K562 (cell line): Measurements from ENCODE around the gene VSTM2B. TPM values are rescaled to one million over a fixed set of nuclear protein-coding genes. Genes with fewer than 3 reads are reported as not detected.

Experiments
- ATAC-seq: fragments of 200-7000 bp; cut with Tn5 transposase; 3 replicates; pipeline ENCODE4 v1.9.1; 2020; ENCODE audit warnings: moderate library complexity
- BruUV-seq: library from RNA; stranded (reverse); fragments of 400-500 nt; replicated peaks from 2 replicates; lab custom pipeline; 2021; lab: Mats Ljungman, UMichigan
- CTCF ChIA-PET: fragments of 300-600 bp; formaldehyde crosslinking; extraction: SDS; loops from one replicate; lab custom pipeline; 2021; ENCODE audit warnings: low intra/inter-chr PET ratio; lab: Yijun Ruan, JAX
- POLR2A ChIA-PET: fragments of 300-600, 350-650 bp; sonication (Branson Sonifier 250); formaldehyde crosslinking; extraction: SDS; loops from one replicate; lab custom pipeline; 2021; ENCODE audit warnings: antibody characterized with exemption, inconsistent platforms; lab: Yijun Ruan, JAX
- DNase-seq, 4 experiments: peaks; one replicate each; pipeline versions ENCODE4 v3.0.0 to v3.0.0-alpha.2; 2011 to 2018; ENCODE audit warnings: low spot score in 3 of 4, mixed read lengths in 3 of 4; ENCODE audit errors: extremely low read depth in 1 of 4
- FAIRE-seq: peaks from 2 replicates; lab custom pipeline; 2011; peaks lifted over from hg19 to GRCh38; lab: Jason Lieb, UNC
- H2AFZ ChIP-seq: 2 replicates; pipeline ENCODE4 v1.6.0; 2011; ENCODE audit warnings: low read depth, low read length, control low read depth, inconsistent platforms
- H3K27ac ChIP-seq: fragments of 200-600 bp; 3 replicates; pipeline ENCODE4 v1.8.0; 2011; ENCODE audit warnings: low read depth, mild to moderate bottlenecking, control low read depth, inconsistent platforms, low read length, moderate library complexity, mixed read lengths; ENCODE audit errors: extremely low read depth
- H3K27me3 ChIP-seq, 2 experiments: fragments of 300-600 bp in 1 of 2; 2 replicates in 1 of 2; 3 replicates in 1 of 2; pipeline versions ENCODE4 v1.6.0 to v1.8.0; 2011; ENCODE audit warnings: inconsistent platforms in 2 of 2, low read length in 2 of 2, mild to moderate bottlenecking in 1 of 2, mixed read lengths in 1 of 2, moderate library complexity in 1 of 2; ENCODE audit not compliant: control insufficient read depth in 2 of 2, insufficient read depth in 2 of 2
- H3K36me3 ChIP-seq: fragments of 300-600 bp; 3 replicates; pipeline ENCODE4 v1.8.0; 2011; ENCODE audit warnings: mild to moderate bottlenecking, low read length, inconsistent platforms; ENCODE audit not compliant: control insufficient read depth, insufficient read depth
- H3K4me1 ChIP-seq, 2 experiments: fragments of 200-600 bp in 1 of 2; replicated peaks in 1 of 2; 2 replicates in 1 of 2; 3 replicates in 1 of 2; pipeline versions ENCODE4 v1.5.1 to v1.8.0; 2011; ENCODE audit warnings: inconsistent platforms in 2 of 2, low read length in 2 of 2, mild to moderate bottlenecking in 1 of 2, mixed read lengths in 1 of 2, moderate library complexity in 1 of 2; ENCODE audit not compliant: control insufficient read depth in 2 of 2, insufficient read depth in 2 of 2
- H3K4me2 ChIP-seq: 2 replicates; pipeline ENCODE4 v1.6.1; 2011; ENCODE audit warnings: low read length, control low read depth, inconsistent platforms, mixed read lengths; ENCODE audit not compliant: insufficient read depth
- H3K4me3 ChIP-seq: fragments of 200-600 bp; sonication (generic), shearing (Covaris generic); 2 replicates; pipeline ENCODE4 v1.5.1; 2016; ENCODE audit warnings: control low read depth, inconsistent platforms
- H3K79me2 ChIP-seq: fragments of 200-600 bp; 3 replicates; pipeline ENCODE4 v1.8.0; 2011; ENCODE audit warnings: low read length, inconsistent platforms; ENCODE audit not compliant: control insufficient read depth, insufficient read depth
- H3K9ac ChIP-seq, 2 experiments: 2 replicates each; pipeline versions ENCODE4 v1.6.0 to v1.6.1; 2011; ENCODE audit warnings: low read depth in 2 of 2, low read length in 2 of 2, control low read depth in 1 of 2, inconsistent platforms in 1 of 2, mild to moderate bottlenecking in 1 of 2, mixed read lengths in 1 of 2; ENCODE audit not compliant: insufficient read depth in 1 of 2
- H3K9me1 ChIP-seq: one replicate; pipeline ENCODE4 v1.6.0; 2011; ENCODE audit warnings: inconsistent platforms, mild to moderate bottlenecking, low read length, moderate library complexity; ENCODE audit not compliant: control insufficient read depth, insufficient read depth
- H3K9me3 ChIP-seq: replicated peaks from 2 replicates; pipeline ENCODE4 v1.5.1; 2011; ENCODE audit warnings: low read depth, low read length, inconsistent platforms; ENCODE audit not compliant: control insufficient read depth, insufficient read depth
- H4K20me1 ChIP-seq: replicated peaks from 2 replicates; pipeline ENCODE4 v1.6.1; 2011; ENCODE audit warnings: low read length, inconsistent platforms, mixed read lengths; ENCODE audit not compliant: control insufficient read depth, insufficient read depth
- CBX3 ChIP-seq, 2 experiments: IDR thresholded peaks; 1 replicate in 1 of 2; 2 replicates in 1 of 2; pipeline ENCODE4 v1.6.1; 2012; ENCODE audit warnings: inconsistent platforms in 2 of 2, low read length in 2 of 2, borderline replicate concordance in 1 of 2, control low read depth in 1 of 2
- FOS ChIP-seq: IDR thresholded peaks from 3 replicates; pipeline ENCODE4 v1.6.1; 2011; ENCODE audit not compliant: insufficient read length; ENCODE audit errors: extremely low read depth
- KLF6 ChIP-seq: fragments of 250-450 bp; sonication (Bioruptor Pico); IDR thresholded peaks from 2 replicates; pipeline ENCODE4 v1.4.0; 2020; ENCODE audit warnings: mild to moderate bottlenecking, moderate library complexity, borderline replicate concordance
- LARP7 ChIP-seq: fragments of 450-650 bp; IDR thresholded peaks from 2 replicates; pipeline ENCODE4 v1.6.1; 2016
- MIER1 ChIP-seq: fragments of 450-650 bp; IDR thresholded peaks from 2 replicates; pipeline ENCODE4 v1.6.1; 2016; ENCODE audit warnings: antibody characterized with exemption, mild to moderate bottlenecking, low read depth
- RBM39 ChIP-seq: fragments of 200-400 bp; formaldehyde crosslinking; optimal IDR thresholded peaks from 2 replicates; pipeline ENCODE3; 2018; ENCODE audit warnings: low read depth, low read length
- SNAPC5 ChIP-seq: fragments of 250-450 bp; sonication (Bioruptor Pico); IDR thresholded peaks from 2 replicates; pipeline ENCODE4 v1.8.0; 2021; ENCODE audit warnings: moderate library complexity, mild to moderate bottlenecking, inconsistent platforms
- STAG1 ChIP-seq: sonication (generic); formaldehyde crosslinking; IDR thresholded peaks from 2 replicates; pipeline ENCODE4 v1.5.0; 2020; ENCODE audit warnings: missing genetic modification reagents, borderline replicate concordance
- ZBTB8A ChIP-seq: fragments of 450-650 bp; IDR thresholded peaks from 2 replicates; pipeline ENCODE4 v1.6.1; 2018; ENCODE audit warnings: mild to moderate bottlenecking, moderate library complexity; ENCODE audit not compliant: partially characterized antibody
- ZNF197 ChIP-seq: fragments of 200-800 bp; sonication (Bioruptor generic); IDR thresholded peaks from 2 replicates; pipeline ENCODE4 v1.6.1; 2016; ENCODE audit warnings: low read depth, missing genetic modification characterization, missing compliant biosample characterization
- WGBS: fragments of 100-300 bp; shearing (Covaris generic); methylation state at CpG from one replicate; pipeline ENCODE4 v1.1.6; 2016; ENCODE audit warnings: low coverage, mixed read lengths; ENCODE audit not compliant: insufficient coverage; ENCODE audit errors: missing lambda C conversion rate; 5-methylcytosine and 5-hydroxymethylcytosine counted together
- in situ Hi-C: fragments of 300-500 bp; cut with MboI; formaldehyde crosslinking; loops from 4 replicates; pipeline ENCODE4 v1.15.0; 2018; ENCODE audit warnings: inconsistent platforms, mixed read lengths
- intact Hi-C: fragments of 100-400 bp; cut with micrococcal nuclease; formaldehyde crosslinking; loops from 2 replicates; pipeline ENCODE4 v1.14.2; 2022
- polyA plus RNA-seq, 8 experiments: library from polyadenylated mRNA; depleted of rRNA in 4 of 8; stranded (reverse) in 5 of 8; unstranded in 3 of 8; fragments of >200 nt; fragmentation: Nextera tagmentation in 2 of 8; fragmentation: Illumina TruSeq in 1 of 8; extraction: Ambion mirVana in 2 of 8; extraction: Trizol in 1 of 8; gene quantifications; 2 replicates each; pipeline versions ENCODE4 v1.2.1 to v1.2.3, GENCODE V29; 2011 to 2014; ENCODE audit warnings: inconsistent platforms in 1 of 8, missing spikeins in 1 of 8
- total RNA-seq, 7 experiments: library from RNA; depleted of rRNA in 6 of 7; stranded (reverse); fragments of >200 nt in 6 of 7; fragmentation: Illumina TruSeq in 2 of 7; extraction: Trizol in 2 of 7; gene quantifications; 2 replicates each; pipeline versions ENCODE4 v1.2.1 to v1.2.3, GENCODE V29; 2011 to 2021; ENCODE audit warnings: low replicate concordance in 1 of 7

VSTM2B gene
- total and polyA plus RNA-seq, 9 of the 15 experiments (the other 6 are each of a cell fraction or from before 2014, with no cell fraction given), result not detected

- no peak overlapping the region for H3K27ac ChIP-seq
- WGBS, result 0% methylated on average over 5 of the region's 5 CpGs
- 0 out of 2 replicates have a peak, but pooled peaks cover 3% of the 10 kb centered on the region for H4K20me1 ChIP-seq
- H3K9me1 ChIP-seq, result no peaks in the 10 kb centered on the region
- H3K4me2 ChIP-seq, result no peak overlapping the region
- peaks cover 0 to 9% of the 10 kb centered on the region in 2 experiments; a peak in 2 of 5 replicates for H3K27me3 ChIP-seq
- FAIRE-seq (no peak), DNase-seq (no peak), ATAC-seq (no peak)
- H3K4me3 ChIP-seq, result no peak overlapping the region
- intact Hi-C loops (no loop called here), in situ Hi-C loops (no loop called here)
- ChIA-PET CTCF (no interaction called here), POLR2A (no interaction called here)
- no TSS peak for BruUV-seq
- H3K36me3 ChIP-seq, result no peaks in the 10 kb centered on the region
- TF ChIP-seq ZBTB8A (no peak), MIER1 (no peak), RBM39 (no peak), LARP7 (no peak), KLF6 (CRISPR knock-in tag) (no peak)
- no peak overlapping the region for H2AFZ ChIP-seq
- H3K79me2 ChIP-seq, result no peaks in the 10 kb centered on the region
- H3K9me3 ChIP-seq, result no peaks in the 10 kb centered on the region
- H3K9ac ChIP-seq, result no peak overlapping the region
- H3K4me1 ChIP-seq, result no peaks in the 10 kb centered on the region
These were observed 6.6 kb upstream of the VSTM2B start for GRCh38 chr19:29519146-29519545.

- Histone ChIP-seq H3K9me3 (no peaks in the 10 kb centered on the region), H3K79me2 (no peaks in the 10 kb centered on the region)
- no peak for DNase-seq
- POLR2A ChIA-PET, result no interaction called here
- intact Hi-C loops, result loop anchor here (10.0 kb wide), 2 partner anchors 195 to 575 kb away; partner anchors contain the start of gene C19orf12
- no peak for FAIRE-seq
- no peak for TF ChIP-seq FOS
- no peak for TF ChIP-seq STAG1 (CRISPR knock-in tag)
- no peak for TF ChIP-seq CBX3 (IDR thresholded peaks at IDR 0.05; ENCODE audit: borderline replicate concordance in 1 of 2, low read length in 2 of 2)
- no peak for TF ChIP-seq SNAPC5 (CRISPR knock-in tag)
- no peak for TF ChIP-seq ZNF197 (CRISPR knock-in tag)
- TF ChIP-seq, all 486 proteins: peak for 0
- ATAC-seq, result no peak
- 0% methylated on average over 8 of the region's 8 CpGs for WGBS
- Histone ChIP-seq H3K4me2 (no peak overlapping the region), H3K9me1 (no peaks in the 10 kb centered on the region), H3K27ac (no peak overlapping the region), H2AFZ (no peak overlapping the region), H3K36me3 (no peaks in the 10 kb centered on the region), H4K20me1 (0 out of 2 replicates have a peak, but pooled peaks cover 3% of the 10 kb centered on the region), H3K9ac (no peak overlapping the region), H3K27me3 (peaks cover 0 to 16% of the 10 kb centered on the region in 2 experiments; a peak in 2 of 5 replicates), H3K4me1 (peaks cover 0 to 1% of the 10 kb centered on the region in 2 experiments; a peak in 1 of 5 replicates), H3K4me3 (no peak overlapping the region)
- CTCF ChIA-PET, result no interaction called here
- in situ Hi-C loops, result no loop called here
- BruUV-seq, result no TSS peak
These were observed 5.9 kb upstream of the VSTM2B start for GRCh38 chr19:29519931-29520330.
